Gastrocnemius medialis (tissue), 4 donors: Measurements from ENCODE around the gene PERM1. TPM values are rescaled to one million over a fixed set of nuclear protein-coding genes. Genes with fewer than 3 reads are reported as not detected.
A peak's percentile ranks its signal among the peaks of the same experiment; 100 is the strongest.
"Not testable (repeated sequence)": the region's sequence is repeated elsewhere in the genome, so short reads cannot be mapped to it uniquely, and the experiment has no call there.

Experiments
- ATAC-seq, 2 donors: fragments of 150-250 bp; one replicate each; pipeline ENCODE4 v1.9.1; 2016
- DNase-seq, 2 donors: peaks; one replicate each; pipeline ENCODE4 v3.0.0-alpha.2; 2019
- H3K27ac ChIP-seq, 4 donors: fragments of 200-600 bp; sonication (generic); 1 replicate in 1 of 4; 2 replicates in 3 of 4; pipeline ENCODE4 v1.5.1; 2016 to 2018; ENCODE audit warnings: mild to moderate bottlenecking in 2 of 4, moderate library complexity in 1 of 4
- H3K27me3 ChIP-seq, 3 donors: fragments of 200-600 bp; sonication (generic) in 2 of 3; 1 replicate in 1 of 3; 2 replicates in 2 of 3; pipeline versions ENCODE4 v1.5.1 to v1.6.0; 2016 to 2019; ENCODE audit warnings: mild to moderate bottlenecking in 1 of 3, moderate library complexity in 1 of 3
- H3K36me3 ChIP-seq, 2 donors: fragments of 200-600 bp; sonication (generic) in 1 of 2; one replicate each; pipeline ENCODE4 v1.5.1; 2017 to 2018
- H3K4me1 ChIP-seq, 2 donors: fragments of 200-600 bp; sonication (generic) in 1 of 2; one replicate each; pipeline ENCODE4 v1.5.1; 2016 to 2017; ENCODE audit warnings: mild to moderate bottlenecking in 2 of 2
- H3K4me3 ChIP-seq, 4 donors: fragments of 200-600 bp; sonication (generic) in 3 of 4; 1 replicate in 1 of 4; 2 replicates in 3 of 4; pipeline ENCODE4 v1.5.1; 2016 to 2019; ENCODE audit warnings: mild to moderate bottlenecking in 2 of 4
- H3K9me3 ChIP-seq, 3 donors: fragments of 200-600 bp; sonication (generic) in 2 of 3; 1 replicate in 1 of 3; 2 replicates in 2 of 3; pipeline ENCODE4 v1.5.1; 2016 to 2019
- CTCF ChIP-seq, 5 experiments: fragments of 450-650 bp in 3 of 5; fragments of 200-600 bp in 2 of 5; sonication (generic) in 2 of 5; IDR thresholded peaks in 4 of 5; conservative IDR thresholded peaks in 1 of 5; 1 replicate in 4 of 5; 2 replicates in 1 of 5; pipeline ENCODE4 v1.5.1; 2016 to 2019; ENCODE audit warnings: antibody characterized with exemption in 5 of 5, mild to moderate bottlenecking in 3 of 5, moderate library complexity in 3 of 5
- POLR2A ChIP-seq, 2 donors: fragments of 450-650 bp; IDR thresholded peaks; one replicate each; pipeline ENCODE4 v1.6.1; 2017; ENCODE audit warnings: antibody characterized with exemption in 2 of 2, mild to moderate bottlenecking in 2 of 2, moderate library complexity in 2 of 2
- in situ Hi-C, 4 donors: fragments of 200-750 bp; cut with MboI; loops; one replicate each; pipeline versions ENCODE4 v1.15.0 to v1.8.0; 2017; ENCODE audit warnings: low sequenced_read_pairs in 4 of 4
- intact Hi-C: fragments of 100-400 bp; cut with DNase I; formaldehyde crosslinking; loops from one replicate; pipeline ENCODE4 v1.15.1; 2023; ENCODE audit warnings: low total_unique reads
- total RNA-seq, 4 donors: library from RNA; depleted of rRNA; stranded (reverse); fragments of >200 nt; gene quantifications; one replicate each; pipeline versions ENCODE4 v1.1.0 to v1.2.3, GENCODE V29; 2016

Gene PERM1
- total RNA-seq, 4 donors from 2014 or later, result 38.9 to 218 (median 98.8) TPM

GRCh38 chr1:993379-993995 lies 11.6 kb upstream of the PERM1 start:
- DNase-seq (no peak), ATAC-seq (no peak)
- peaks cover 0 to 6% (median 0%) of the 10 kb centered on the region in 3 donors for H3K27me3 ChIP-seq
- no peak overlapping the region for H3K27ac ChIP-seq
- TF ChIP-seq POLR2A (IDR thresholded peaks at IDR 0.05) (no peak), CTCF (IDR thresholded peaks at IDR 0.05 in 4 of 5, conservative IDR thresholded peaks at IDR 0.05 in 1 of 5) (no peak)
- H3K36me3 ChIP-seq, result no peaks in the 10 kb centered on the region
- in situ Hi-C loops, result no loop called here
- intact Hi-C loops, result no loop called here
- no peaks in the 10 kb centered on the region for H3K9me3 ChIP-seq
- H3K4me1 ChIP-seq, result no peaks in the 10 kb centered on the region
- H3K4me3 ChIP-seq, result no peak overlapping the region

- no peak for DNase-seq
- no peak for ATAC-seq
- Histone ChIP-seq H3K4me3 (no peak overlapping the region), H3K4me1 (no peaks in the 10 kb centered on the region), H3K27me3 (no peaks in the 10 kb centered on the region), H3K9me3 (no peaks in the 10 kb centered on the region), H3K36me3 (no peaks in the 10 kb centered on the region), H3K27ac (no peak overlapping the region)
- intact Hi-C loops (no loop called here), in situ Hi-C loops (no loop called here)
- TF ChIP-seq POLR2A (IDR thresholded peaks at IDR 0.05) (no peak), CTCF (IDR thresholded peaks at IDR 0.05 in 4 of 5, conservative IDR thresholded peaks at IDR 0.05 in 1 of 5) (no peak)
These were observed 10.5 kb upstream of the PERM1 start for GRCh38 chr1:992362-992761.

GRCh38 chr1:991895-992294 lies 10.0 kb upstream of the PERM1 start:
- no peak for ATAC-seq
- TF ChIP-seq CTCF (IDR thresholded peaks at IDR 0.05 in 4 of 5, conservative IDR thresholded peaks at IDR 0.05 in 1 of 5) (no peak), POLR2A (IDR thresholded peaks at IDR 0.05) (no peak)
- H3K27ac ChIP-seq, result no peak overlapping the region
- no peaks in the 10 kb centered on the region for H3K9me3 ChIP-seq
- no peaks in the 10 kb centered on the region for H3K27me3 ChIP-seq
- in situ Hi-C loops (no loop called here), intact Hi-C loops (no loop called here)
- no peaks in the 10 kb centered on the region for H3K36me3 ChIP-seq
- no peak for DNase-seq
- no peak overlapping the region for H3K4me3 ChIP-seq
- H3K4me1 ChIP-seq, result no peaks in the 10 kb centered on the region

DNA sequence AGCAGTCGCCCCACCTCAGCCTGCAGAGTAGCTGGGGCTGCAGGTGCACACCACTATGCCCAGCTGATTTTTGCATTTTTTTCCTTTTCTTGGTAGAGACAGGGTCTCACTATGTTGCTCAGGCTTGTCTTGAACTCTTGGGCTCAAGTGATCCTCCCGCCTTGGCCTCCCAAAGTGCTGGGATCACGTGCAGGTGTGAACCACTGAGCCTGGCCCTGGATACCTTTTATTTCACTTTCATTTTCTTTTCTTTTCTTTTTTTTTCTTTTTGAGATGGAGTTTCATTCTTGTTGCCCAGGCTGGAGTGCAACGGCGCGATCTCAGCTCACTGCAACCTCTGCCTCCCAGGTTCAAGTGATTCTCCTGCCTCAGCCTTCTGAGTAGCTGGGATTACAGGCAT lies 9.4 kb upstream of the PERM1 start:
- H3K9me3 ChIP-seq, H3K4me1 ChIP-seq, H3K4me3 ChIP-seq, H3K27me3 ChIP-seq, H3K36me3 ChIP-seq, intact Hi-C loops, DNase-seq, in situ Hi-C loops, H3K27ac ChIP-seq, ATAC-seq: not testable (repeated sequence)

- H3K4me3 ChIP-seq, intact Hi-C loops, H3K9me3 ChIP-seq, H3K27me3 ChIP-seq, H3K36me3 ChIP-seq, H3K27ac ChIP-seq, ATAC-seq, DNase-seq, H3K4me1 ChIP-seq: not testable (repeated sequence)
- in situ Hi-C loops, result loop anchor here in 2 of 4 donors (10.0 kb wide), 1 partner anchor 77 kb away; no protein-coding TSS in a partner anchor
These were observed 6.2 kb upstream of the PERM1 start for GRCh38 chr1:988061-988460.

DNA sequence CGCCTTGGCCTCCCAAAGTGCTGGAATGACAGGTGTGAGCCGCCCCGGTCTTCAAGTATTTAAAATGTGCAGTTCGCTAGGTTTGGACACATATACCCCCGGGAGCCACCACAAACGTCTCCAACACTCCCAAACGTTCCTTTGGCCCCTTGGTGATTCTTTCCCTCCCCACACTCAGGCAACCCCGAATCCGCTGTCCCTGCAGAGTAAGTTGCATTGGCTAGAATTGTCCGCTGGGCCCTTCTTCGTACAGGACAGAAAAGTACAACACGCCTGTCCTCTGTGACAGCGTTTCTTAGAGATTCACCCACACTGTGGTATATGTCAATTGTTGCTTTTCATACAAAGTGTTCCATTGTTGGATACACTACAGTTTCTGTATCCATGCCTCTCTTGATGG lies 3.2 kb upstream of the PERM1 start:
- no peak for TF ChIP-seq CTCF (IDR thresholded peaks at IDR 0.05 in 4 of 5, conservative IDR thresholded peaks at IDR 0.05 in 1 of 5)
- no peak for TF ChIP-seq POLR2A (IDR thresholded peaks at IDR 0.05)
- Histone ChIP-seq H3K4me1 (peaks cover 17 to 26% of the 10 kb centered on the region in 2 donors), H3K27ac (no peak overlapping the region), H3K9me3 (no peaks in the 10 kb centered on the region), H3K36me3 (no peaks in the 10 kb centered on the region), H3K27me3 (no peaks in the 10 kb centered on the region), H3K4me3 (no peak overlapping the region)
- DNase-seq (peak in 1 of 2 donors; percentile 9), ATAC-seq (no peak)
- in situ Hi-C loops, result loop anchor here in 2 of 4 donors (10.0 kb wide), 1 partner anchor 80 kb away; no protein-coding TSS in a partner anchor
- intact Hi-C loops, result no loop called here
